CD14-positive monocyte (primary cell): ENCODE data around the gene ZBTB44. TPM values are rescaled to one million over a fixed set of nuclear protein-coding genes. Genes with fewer than 3 reads are reported as not detected.

Source experiments
- DNase-seq, 3 donors: peaks; one replicate each; pipeline ENCODE4 v3.0.0-alpha.2; 2011 to 2022
- H2AFZ ChIP-seq: 2 replicates; pipeline ENCODE4 v1.6.0; 2012; ENCODE audit warnings: mild to moderate bottlenecking, low read depth, low read length, inconsistent platforms; ENCODE audit not compliant: insufficient read depth, poor library complexity, severe bottlenecking
- H3K27ac ChIP-seq, 2 donors: 1 replicate in 1 of 2; 2 replicates in 1 of 2; pipeline ENCODE4 v1.5.1; 2012 to 2013; ENCODE audit warnings: low read length in 2 of 2, control low read depth in 1 of 2, inconsistent platforms in 1 of 2, low read depth in 1 of 2, mild to moderate bottlenecking in 1 of 2
- H3K27me3 ChIP-seq, 2 donors: one replicate each; pipeline versions ENCODE4 v1.6.0 to v1.6.1; 2011 to 2013; ENCODE audit warnings: low read length in 2 of 2; ENCODE audit not compliant: control insufficient read depth in 2 of 2, insufficient read depth in 2 of 2
- H3K36me3 ChIP-seq, 2 donors: replicated peaks in 1 of 2; 1 replicate in 1 of 2; 2 replicates in 1 of 2; pipeline versions ENCODE4 v1.5.1 to v1.6.1; 2012 to 2013; ENCODE audit warnings: low read length in 2 of 2, control low read depth in 1 of 2, inconsistent platforms in 1 of 2, mild to moderate bottlenecking in 1 of 2; ENCODE audit not compliant: insufficient read depth in 2 of 2, control insufficient read depth in 1 of 2
- H3K4me1 ChIP-seq, 2 donors: 1 replicate in 1 of 2; 2 replicates in 1 of 2; pipeline versions ENCODE4 v1.5.1 to v1.6.1; 2012 to 2013; ENCODE audit warnings: low read length in 2 of 2, control low read depth in 1 of 2, inconsistent platforms in 1 of 2, mild to moderate bottlenecking in 1 of 2, moderate library complexity in 1 of 2; ENCODE audit not compliant: insufficient read depth in 2 of 2, control insufficient read depth in 1 of 2
- H3K4me2 ChIP-seq: replicated peaks from 2 replicates; pipeline ENCODE3; 2012; ENCODE audit warnings: low read length, moderate library complexity, mild to moderate bottlenecking; ENCODE audit not compliant: poor library complexity, severe bottlenecking; ENCODE audit errors: extremely low read depth
- H3K4me3 ChIP-seq, 3 experiments: fragments of 200-600 bp in 1 of 3; sonication (generic) in 1 of 3; replicated peaks in 1 of 3; 1 replicate in 2 of 3; 2 replicates in 1 of 3; pipeline ENCODE4 v1.5.1; 2011 to 2013; ENCODE audit warnings: low read length in 3 of 3, mild to moderate bottlenecking in 3 of 3, control low read depth in 2 of 3, low read depth in 2 of 3, inconsistent platforms in 1 of 3, moderate library complexity in 1 of 3
- H3K79me2 ChIP-seq: 2 replicates; pipeline ENCODE4 v1.6.0; 2012; ENCODE audit warnings: mild to moderate bottlenecking, control low read depth, inconsistent platforms, low read length, moderate library complexity; ENCODE audit not compliant: insufficient read depth
- H3K9ac ChIP-seq: 2 replicates; pipeline ENCODE4 v1.6.0; 2017; ENCODE audit warnings: low read length, mild to moderate bottlenecking; ENCODE audit not compliant: insufficient read depth, poor library complexity, severe bottlenecking
- H3K9me3 ChIP-seq, 2 donors: replicated peaks in 1 of 2; 1 replicate in 1 of 2; 2 replicates in 1 of 2; pipeline versions ENCODE4 v1.5.1 to v1.6.1; 2012 to 2013; ENCODE audit warnings: low read length in 2 of 2, control low read depth in 1 of 2; ENCODE audit not compliant: control insufficient read depth in 1 of 2, insufficient read depth in 1 of 2
- H4K20me1 ChIP-seq: 2 replicates; pipeline ENCODE4 v1.6.0; 2012; ENCODE audit warnings: mild to moderate bottlenecking, low read length, control low read depth, moderate library complexity; ENCODE audit not compliant: insufficient read depth
- H3K27ac Mint-ChIP-seq, 7 donors: one replicate each; pipeline ENCODE4 v1.8.0; 2020; ENCODE audit warnings: mild to moderate bottlenecking in 7 of 7, mixed read lengths in 7 of 7, moderate library complexity in 6 of 7, inconsistent platforms in 2 of 7
- H3K27me3 Mint-ChIP-seq, 3 donors: one replicate each; pipeline ENCODE4 v1.8.0; 2021 to 2022; ENCODE audit warnings: low read depth in 3 of 3, mild to moderate bottlenecking in 3 of 3, mixed read lengths in 3 of 3, moderate library complexity in 3 of 3, inconsistent platforms in 1 of 3
- H3K36me3 Mint-ChIP-seq, 2 donors: one replicate each; pipeline ENCODE4 v1.8.0; 2020; ENCODE audit warnings: mixed read lengths in 2 of 2, inconsistent platforms in 1 of 2, mild to moderate bottlenecking in 1 of 2
- H3K4me1 Mint-ChIP-seq: one replicate; pipeline ENCODE4 v1.8.0; 2020; ENCODE audit warnings: mild to moderate bottlenecking, mixed read lengths
- H3K4me3 Mint-ChIP-seq, 2 donors: one replicate each; pipeline ENCODE4 v1.8.0; 2020; ENCODE audit warnings: mild to moderate bottlenecking in 2 of 2, mixed read lengths in 2 of 2, moderate library complexity in 1 of 2
- H3K9me3 Mint-ChIP-seq, 7 donors: one replicate each; pipeline ENCODE4 v1.8.0; 2020 to 2022; ENCODE audit warnings: mixed read lengths in 7 of 7, mild to moderate bottlenecking in 6 of 7, moderate library complexity in 6 of 7, inconsistent platforms in 2 of 7
- CTCF ChIP-seq: fragments of 200-600 bp; IDR thresholded peaks from one replicate; pipeline ENCODE4 v1.8.0; 2022; ENCODE audit warnings: antibody characterized with exemption, mild to moderate bottlenecking
- WGBS: methylation state at CpG from one replicate; pipeline ENCODE4 v1.1.5; 2013; ENCODE audit warnings: missing lambda C conversion rate; ENCODE audit not compliant: insufficient coverage; 5-methylcytosine and 5-hydroxymethylcytosine counted together
- intact Hi-C, 2 donors: fragments of 100-400 bp; cut with micrococcal nuclease; formaldehyde crosslinking; loops; one replicate each; pipeline versions ENCODE4 v1.15.0 to v1.15.1; 2023
- polyA plus RNA-seq, 3 donors: library from polyadenylated mRNA; depleted of rRNA in 1 of 3; unstranded in 2 of 3; stranded (reverse) in 1 of 3; fragments of 300-500 nt in 2 of 3; fragments of >200 nt in 1 of 3; fragmentation: Illumina TruSeq in 2 of 3; gene quantifications; 1 replicate in 2 of 3; 2 replicates in 1 of 3; pipeline ENCODE4 v1.2.3, GENCODE V29; 2012 to 2021

Gene ZBTB44
- polyA plus RNA-seq, 3 donors, result 2.4 to 21.3 (median 2.7) TPM

GRCh38 chr11:130312046-130312445 is 2.7 kb downstream of the ZBTB44 start:
- intact Hi-C loops, result loop anchor here in 1 of 2 donors (5.0 to 10.0 kb wide), 2 partner anchors 147 to 605 kb away; partner anchors contain the start of gene SNX19
- no peak for TF ChIP-seq CTCF

GRCh38 chr11:130310622-130311021 is 4.1 kb downstream of the ZBTB44 start:
- Histone ChIP-seq H3K9me3 (no peaks in the 10 kb centered on the region), H3K27me3 (no peaks in the 10 kb centered on the region), H4K20me1 (peaks cover 14% of the 10 kb centered on the region), H3K79me2 (peaks cover 85% of the 10 kb centered on the region), H3K36me3 (no peaks in the 10 kb centered on the region), H3K4me1 (peaks cover 10 to 38% of the 10 kb centered on the region in 2 donors), H2AFZ (no peak overlapping the region), H3K4me2 (peak overlapping the region; percentile 11), H3K27ac (peak overlapping the region in 1 of 2 donors; percentile 26), H3K9ac (no peak overlapping the region), H3K4me3 (no peak overlapping the region)
- H3K36me3 Mint-ChIP-seq, result peaks cover 12% of the 10 kb centered on the region in 2 donors
- H3K27me3 Mint-ChIP-seq, result peaks cover 0 to 3% (median 1%) of the 10 kb centered on the region in 3 donors
- no peak for DNase-seq
- intact Hi-C loops, result loop anchor here in 1 of 2 donors (5.0 to 10.0 kb wide), 2 partner anchors 146 to 607 kb away; partner anchors contain the start of gene SNX19
- no peak overlapping the region for H3K4me3 Mint-ChIP-seq
- peaks cover 53% of the 10 kb centered on the region for H3K4me1 Mint-ChIP-seq
- no peak for TF ChIP-seq CTCF
- 40% methylated on average over 3 of the region's 4 CpGs for WGBS
- peak overlapping the region in 1 of 7 donors; percentile 75 for H3K27ac Mint-ChIP-seq
- H3K9me3 Mint-ChIP-seq, result peaks cover 0 to 6% (median 3%) of the 10 kb centered on the region in 7 donors

More at GRCh38 chr11:130312046-130312445, 2.7 kb downstream of the ZBTB44 start:
- Mint-ChIP-seq H3K9me3 (peaks cover 0 to 4% (median 0%) of the 10 kb centered on the region in 7 donors), H3K27me3 (peaks cover 5 to 8% (median 5%) of the 10 kb centered on the region in 3 donors), H3K27ac (no peak overlapping the region), H3K4me1 (peaks cover 52% of the 10 kb centered on the region), H3K4me3 (no peak overlapping the region), H3K36me3 (peaks cover 9 to 12% of the 10 kb centered on the region in 2 donors)
- H4K20me1 ChIP-seq, result peaks cover 14% of the 10 kb centered on the region
- H3K9me3 ChIP-seq, result no peaks in the 10 kb centered on the region
- peaks cover 13 to 42% of the 10 kb centered on the region in 2 donors for H3K4me1 ChIP-seq
- H3K4me2 ChIP-seq, result no peak overlapping the region
- H3K9ac ChIP-seq, result no peak overlapping the region
- no peak overlapping the region for H3K27ac ChIP-seq
- H2AFZ ChIP-seq, result no peak overlapping the region
- H3K79me2 ChIP-seq, result peaks cover 70% of the 10 kb centered on the region
- H3K27me3 ChIP-seq, result no peaks in the 10 kb centered on the region
- no peak overlapping the region for H3K4me3 ChIP-seq
- no peak for DNase-seq
- H3K36me3 ChIP-seq, result no peaks in the 10 kb centered on the region
